Transverse colon (tissue), 4 donors: ENCODE data around the gene ATCAY. TPM values are rescaled to one million over a fixed set of nuclear protein-coding genes. Genes with fewer than 3 reads are reported as not detected.
"Not testable (repeated sequence)": the region's sequence is repeated elsewhere in the genome, so short reads cannot be mapped to it uniquely, and the experiment has no call there.

ENCODE experiments used
- DNase-seq: peaks from one replicate; pipeline ENCODE4 v3.0.0-alpha.2; 2019
- H3K27ac ChIP-seq, 4 donors: fragments of 200-600 bp; sonication (generic); 2 replicates each; pipeline ENCODE4 v1.5.1; 2016 to 2018; ENCODE audit warnings: inconsistent platforms in 4 of 4
- H3K27me3 ChIP-seq: fragments of 200-600 bp; sonication (generic); 2 replicates; pipeline ENCODE4 v1.5.1; 2017; ENCODE audit warnings: inconsistent platforms
- H3K36me3 ChIP-seq, 4 donors: fragments of 200-600 bp; sonication (generic); 2 replicates each; pipeline ENCODE4 v1.5.1; 2017 to 2019; ENCODE audit warnings: inconsistent platforms in 4 of 4
- H3K4me1 ChIP-seq, 4 donors: fragments of 200-600 bp; sonication (generic); 2 replicates each; pipeline ENCODE4 v1.5.1; 2017 to 2020; ENCODE audit warnings: inconsistent platforms in 4 of 4
- H3K4me3 ChIP-seq, 4 donors: fragments of 200-600 bp; sonication (generic); 1 replicate in 1 of 4; 2 replicates in 3 of 4; pipeline versions ENCODE4 v1.5.1 to v1.6.1; 2017 to 2019; ENCODE audit warnings: inconsistent platforms in 4 of 4
- H3K9me3 ChIP-seq, 2 donors: fragments of 200-600 bp; sonication (generic); 2 replicates each; pipeline ENCODE4 v1.5.1; 2017 to 2019; ENCODE audit warnings: inconsistent platforms in 2 of 2
- EP300 ChIP-seq: sonication (generic); formaldehyde crosslinking; IDR thresholded peaks from one replicate; pipeline ENCODE4 v1.6.1; 2017; ENCODE audit warnings: antibody characterized with exemption, low read depth
- POLR2A ChIP-seq: fragments of 450-650 bp; IDR thresholded peaks from one replicate; pipeline ENCODE4 v1.6.1; 2016; ENCODE audit warnings: antibody characterized with exemption, mild to moderate bottlenecking, moderate library complexity
- POLR2AphosphoS5 ChIP-seq, 3 donors: sonication (generic); formaldehyde crosslinking; IDR thresholded peaks; one replicate each; pipeline ENCODE4 v1.6.1; 2016; ENCODE audit warnings: antibody characterized with exemption in 3 of 3
- WGBS, 2 donors: methylation state at CpG; one replicate each; pipeline ENCODE4 v1.1.5; 2018; ENCODE audit warnings: low coverage in 1 of 2; 5-methylcytosine and 5-hydroxymethylcytosine counted together
- in situ Hi-C, 4 donors: fragments of 200-750 bp; cut with MboI; loops; one replicate each; pipeline versions ENCODE4 v1.15.0 to v1.15.1; 2017; ENCODE audit warnings: low sequenced_read_pairs in 3 of 4, low pct_ligation_motif_present in 1 of 4, low pct_unique_long_range_greater_than_20kb in 1 of 4
- intact Hi-C: fragments of 100-400 bp; cut with DNase I; formaldehyde crosslinking; loops from one replicate; pipeline ENCODE4 v1.15.1; 2023; ENCODE audit warnings: low total_unique reads
- total RNA-seq, 4 donors: library from RNA; depleted of rRNA; stranded (reverse); fragments of >200 nt; gene quantifications; one replicate each; pipeline ENCODE4 v1.1.0, GENCODE V29; 2016
- TF ChIP-seq, protein P1 (sequence below), 5 experiments: fragments of 200-600 bp in 3 of 5; fragments of 450-650 bp in 2 of 5; sonication (generic) in 3 of 5; IDR thresholded peaks; 1 replicate in 2 of 5; 2 replicates in 3 of 5; pipeline ENCODE4 v1.5.1; 2016 to 2017; ENCODE audit warnings: antibody characterized with exemption in 5 of 5, inconsistent platforms in 3 of 5, mild to moderate bottlenecking in 2 of 5, moderate library complexity in 1 of 5

Gene ATCAY
- total RNA-seq, 4 donors from 2014 or later = 0.32 to 0.60 (median 0.55) TPM; not detected in 1

DNA sequence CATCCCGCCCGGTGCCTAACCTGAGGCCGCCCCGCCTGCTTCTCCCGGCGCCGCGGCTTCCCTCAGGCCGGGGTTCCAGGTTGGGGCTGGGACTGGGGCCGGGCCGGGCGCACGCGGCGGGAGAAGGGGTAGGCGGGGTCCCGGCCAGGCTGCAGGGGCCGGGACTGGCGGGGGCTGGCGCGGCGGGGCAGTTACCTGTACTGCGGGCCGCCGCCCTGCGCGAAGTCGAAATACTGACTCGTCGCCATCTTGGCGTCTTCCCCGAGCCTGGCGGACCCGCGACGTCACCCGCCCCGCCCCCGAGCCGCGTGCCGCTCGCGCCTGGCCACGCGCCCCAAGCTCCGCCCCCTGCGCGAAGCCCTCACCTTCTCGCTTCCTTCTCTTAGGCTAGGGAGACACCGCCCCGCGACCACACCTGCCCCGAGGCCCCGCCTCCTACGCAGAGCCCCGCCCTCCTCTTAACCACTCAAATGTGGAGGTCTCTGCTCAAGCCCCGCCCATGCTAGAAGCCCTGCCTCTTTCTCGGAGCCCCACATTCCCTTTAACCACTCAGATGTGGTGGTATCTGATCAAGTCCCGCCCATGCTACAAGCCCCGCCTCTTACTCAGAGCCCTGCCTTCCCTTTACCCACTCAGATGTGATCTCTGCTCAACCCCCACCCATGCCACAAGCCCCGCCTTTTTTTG is 11.6 kb upstream of the ATCAY start, which contains the start of gene ZFR2:
Gene ZFR2 (minus strand): TSS at position 269 of the 687 bp plus-strand sequence. CDS start 21 bp downstream, at position 248.
- in situ Hi-C loops = loop anchor here in 1 of 4 donors (10.0 kb wide), 1 partner anchor 356 kb away; the partner anchor contains the start of gene EBI3
- Histone ChIP-seq H3K27me3 (peaks cover 57% of the 10 kb centered on the region), H3K9me3 (no peaks in the 10 kb centered on the region), H3K4me3 (peak within 1 kb of the TSS in 1 of 4 donors; percentile 18), H3K27ac (no peak within 1 kb of the TSS), H3K36me3 (no peaks in the 10 kb centered on the region), H3K4me1 (peaks cover 0 to 4% (median 0%) of the 10 kb centered on the region in 4 donors)
- intact Hi-C loops = no loop called here
- no peak for DNase-seq
- WGBS, 2 donors = 26 to 59% methylated on average over 3 to 42 of the region's 62 CpGs
- TF ChIP-seq POLR2A (no peak), POLR2AphosphoS5 (IDR thresholded peaks at IDR 0.05) (no peak), EP300 (no peak)
- TF ChIP-seq, protein P1, sequence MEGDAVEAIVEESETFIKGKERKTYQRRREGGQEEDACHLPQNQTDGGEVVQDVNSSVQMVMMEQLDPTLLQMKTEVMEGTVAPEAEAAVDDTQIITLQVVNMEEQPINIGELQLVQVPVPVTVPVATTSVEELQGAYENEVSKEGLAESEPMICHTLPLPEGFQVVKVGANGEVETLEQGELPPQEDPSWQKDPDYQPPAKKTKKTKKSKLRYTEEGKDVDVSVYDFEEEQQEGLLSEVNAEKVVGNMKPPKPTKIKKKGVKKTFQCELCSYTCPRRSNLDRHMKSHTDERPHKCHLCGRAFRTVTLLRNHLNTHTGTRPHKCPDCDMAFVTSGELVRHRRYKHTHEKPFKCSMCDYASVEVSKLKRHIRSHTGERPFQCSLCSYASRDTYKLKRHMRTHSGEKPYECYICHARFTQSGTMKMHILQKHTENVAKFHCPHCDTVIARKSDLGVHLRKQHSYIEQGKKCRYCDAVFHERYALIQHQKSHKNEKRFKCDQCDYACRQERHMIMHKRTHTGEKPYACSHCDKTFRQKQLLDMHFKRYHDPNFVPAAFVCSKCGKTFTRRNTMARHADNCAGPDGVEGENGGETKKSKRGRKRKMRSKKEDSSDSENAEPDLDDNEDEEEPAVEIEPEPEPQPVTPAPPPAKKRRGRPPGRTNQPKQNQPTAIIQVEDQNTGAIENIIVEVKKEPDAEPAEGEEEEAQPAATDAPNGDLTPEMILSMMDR (IDR thresholded peaks at IDR 0.05) = no peak

DNA sequence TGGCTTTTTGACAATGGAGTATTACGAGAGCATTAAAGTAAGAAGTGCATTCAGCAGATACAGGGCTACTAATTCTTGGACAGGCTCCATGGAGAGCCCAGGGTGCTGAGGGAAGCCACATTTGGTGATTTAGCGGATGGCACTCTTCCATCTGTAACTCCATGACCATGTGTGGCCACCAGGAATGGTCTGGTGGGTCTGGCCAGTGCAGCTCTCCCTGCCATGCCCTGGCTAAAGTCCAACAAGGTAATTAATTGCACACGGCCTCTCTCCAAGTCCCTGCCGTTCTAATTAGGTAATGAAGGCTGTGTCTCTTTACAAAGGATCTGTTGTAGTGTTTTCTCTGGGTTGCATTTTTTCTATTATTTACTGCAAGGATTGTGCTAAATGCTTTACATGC is 7.3 kb upstream of the ATCAY start:
- intact Hi-C loops = no loop called here
- Histone ChIP-seq H3K27ac (no peak overlapping the region), H3K36me3 (no peaks in the 10 kb centered on the region), H3K4me3 (no peak overlapping the region), H3K4me1 (peaks cover 0 to 4% (median 0%) of the 10 kb centered on the region in 4 donors), H3K9me3 (no peaks in the 10 kb centered on the region), H3K27me3 (peaks cover 40% of the 10 kb centered on the region)
- TF ChIP-seq, protein P1 (IDR thresholded peaks at IDR 0.05) = no peak
- TF ChIP-seq POLR2A = no peak
- no peak for TF ChIP-seq EP300
- TF ChIP-seq POLR2AphosphoS5 (IDR thresholded peaks at IDR 0.05) = no peak
- 38% methylated on average over 4 of the region's 4 CpGs; no CpG with 5 or more reads in 1 of the 2 donors for WGBS, 2 donors
- in situ Hi-C loops = no loop called here
- DNase-seq = no peak

DNA sequence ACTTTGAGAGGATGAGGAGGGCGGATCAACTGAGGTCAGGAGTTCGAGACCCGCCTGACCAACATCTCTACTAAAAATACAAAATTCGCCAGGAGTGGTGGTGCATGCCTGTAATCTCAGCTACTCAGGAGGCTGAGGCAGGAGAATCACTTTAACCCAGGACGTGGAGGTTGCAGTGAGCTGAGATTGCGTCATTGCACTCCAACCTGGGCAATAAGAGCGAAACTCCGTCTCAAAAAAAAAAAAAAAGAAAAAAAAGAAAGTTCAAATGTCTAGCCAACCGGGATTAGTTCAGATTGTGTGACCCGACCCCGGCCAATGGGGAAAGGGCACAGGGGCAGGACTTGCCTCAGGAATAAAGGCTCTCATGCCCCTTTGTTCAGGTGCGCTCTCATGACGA is 5.8 kb upstream of the ATCAY start:
- 74 to 82% methylated on average over 11 to 13 of the region's 13 CpGs for WGBS, 2 donors
- H3K27ac ChIP-seq, H3K36me3 ChIP-seq, H3K4me1 ChIP-seq, intact Hi-C loops, in situ Hi-C loops, H3K4me3 ChIP-seq, DNase-seq, H3K9me3 ChIP-seq: not testable (repeated sequence)
- peaks cover 37% of the 10 kb centered on the region for H3K27me3 ChIP-seq

DNA sequence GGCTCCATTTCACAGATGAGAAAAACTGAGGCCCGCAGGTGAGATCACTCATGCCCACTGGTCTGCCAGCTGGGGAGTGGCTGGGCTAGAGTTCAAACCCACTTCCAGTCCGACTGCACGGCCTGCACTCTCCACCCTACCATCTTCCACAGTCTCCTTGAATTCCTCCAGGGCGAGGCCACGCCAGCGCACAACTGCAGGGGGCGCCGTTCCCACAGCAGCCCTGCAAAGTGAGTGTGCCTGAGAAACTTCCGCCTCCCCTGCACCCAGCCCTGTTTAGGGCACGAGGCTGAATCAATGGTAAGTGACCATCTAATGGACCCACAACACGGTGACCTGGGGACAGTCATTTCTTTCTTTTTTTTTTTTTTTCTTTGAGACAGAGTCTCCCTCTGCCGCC is 829 bp upstream of the ATCAY start:
- DNase-seq = no peak
- Histone ChIP-seq H3K36me3 (no peaks in the 10 kb centered on the region), H3K27ac (no peak overlapping the region), H3K4me3 (no peak overlapping the region), H3K27me3 (peaks cover 67% of the 10 kb centered on the region), H3K9me3 (no peaks in the 10 kb centered on the region), H3K4me1 (peaks cover 0 to 5% (median 0%) of the 10 kb centered on the region in 4 donors)
- TF ChIP-seq EP300 (no peak), POLR2AphosphoS5 (IDR thresholded peaks at IDR 0.05) (no peak), POLR2A (no peak)
- TF ChIP-seq, protein P1 (IDR thresholded peaks at IDR 0.05) = no peak
- WGBS, 2 donors = 59% methylated on average over 12 of the region's 12 CpGs; no CpG with 5 or more reads in 1 of the 2 donors
- in situ Hi-C loops (no loop called here), intact Hi-C loops (no loop called here)
